Measurements from ENCODE around the gene GOLGA6L26.
"Not testable (repeated sequence)": the region's sequence is repeated elsewhere in the genome, so short reads cannot be mapped to it uniquely, and the experiment has no call there.

GOLGA6L26 gene, protein sequence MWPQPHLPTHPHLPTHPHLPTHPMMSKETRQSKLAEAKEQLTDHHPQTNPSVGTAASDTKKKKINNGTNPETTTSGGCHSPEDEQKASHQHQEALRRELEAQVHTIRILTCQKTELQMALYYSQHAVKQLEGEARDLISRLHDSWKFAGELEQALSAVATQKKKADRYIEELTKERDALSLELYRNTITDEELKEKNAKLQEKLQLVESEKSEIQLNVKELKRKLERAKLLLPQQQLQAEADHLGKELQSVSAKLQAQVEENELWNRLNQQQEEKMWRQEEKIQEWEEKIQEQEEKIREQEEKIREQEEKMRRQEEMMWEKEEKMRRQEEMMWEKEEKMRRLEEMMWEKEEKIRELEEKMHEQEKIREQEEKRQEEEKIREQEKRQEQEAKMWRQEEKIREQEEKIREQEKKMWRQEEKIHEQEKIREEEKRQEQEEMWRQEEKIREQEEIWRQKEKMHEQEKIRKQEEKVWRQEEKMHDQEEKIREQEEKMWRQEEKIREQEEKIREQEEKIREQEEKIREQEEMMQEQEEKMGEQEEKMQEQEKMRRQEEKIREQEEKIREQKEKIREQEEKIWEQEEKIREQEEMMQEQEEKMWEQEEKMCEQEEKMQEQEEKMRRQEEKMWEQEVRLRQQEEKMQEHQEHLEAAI

GRCh38 chr15:23334096-23334495 is at the start of gene GOLGA6L26:
Gene GOLGA6L26 (minus strand): TSS chr15:23334196. CDS start chr15:23334135, 61 bp downstream.
- not testable (repeated sequence) for DNase-seq

DNA sequence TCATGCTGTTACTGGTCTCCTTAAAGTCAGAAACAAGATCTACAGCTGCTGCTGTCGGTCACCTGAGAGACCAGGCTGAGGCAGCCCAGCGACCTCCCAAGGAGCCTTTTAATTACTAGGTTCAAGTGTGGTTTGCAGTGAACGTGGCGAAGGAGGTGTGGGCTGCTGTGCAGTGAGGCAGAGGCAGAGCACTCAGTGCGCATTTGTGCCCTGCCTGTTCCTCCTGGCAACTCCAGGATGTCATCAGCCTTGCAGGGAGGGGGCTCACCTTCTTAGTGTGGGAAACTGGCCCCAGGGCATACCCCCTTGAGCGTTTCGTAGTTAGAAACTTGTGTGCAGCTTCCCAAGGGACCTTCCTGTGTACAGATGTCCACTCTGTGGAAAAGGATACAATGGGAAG is 47.2 kb upstream of the GOLGA6L26 start:
- DNase-seq, result not testable (repeated sequence)

GRCh38 chr15:23380700-23381099 is 46.7 kb upstream of the GOLGA6L26 start:
- DNase-seq, result not testable (repeated sequence)

- not testable (repeated sequence) for DNase-seq
Measured at GRCh38 chr15:23378946-23379345, 45.0 kb upstream of the GOLGA6L26 start.

DNA sequence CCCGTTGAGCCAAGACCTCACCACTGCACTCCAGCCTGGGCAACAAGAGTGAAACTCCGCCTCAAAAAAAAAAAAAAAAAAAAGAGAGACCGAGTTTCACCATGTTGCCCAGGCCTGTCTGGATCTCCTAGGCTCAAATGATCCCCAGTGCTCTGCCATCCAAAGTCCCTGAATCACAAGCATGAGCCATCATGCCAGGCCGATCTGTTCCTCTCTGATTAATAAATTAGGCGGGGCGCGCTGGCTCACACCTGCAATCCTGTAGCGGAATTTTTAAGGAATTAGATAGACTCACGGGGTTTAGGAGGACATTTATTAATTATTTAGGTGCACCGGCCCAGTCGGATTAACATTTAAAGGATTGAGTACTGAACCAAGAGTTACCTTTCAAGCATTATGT is 40.2 kb upstream of the GOLGA6L26 start:
- not testable (repeated sequence) for DNase-seq

- not testable (repeated sequence) for DNase-seq
Measured at GRCh38 chr15:23372891-23373600, 39.0 kb upstream of the GOLGA6L26 start.

DNA sequence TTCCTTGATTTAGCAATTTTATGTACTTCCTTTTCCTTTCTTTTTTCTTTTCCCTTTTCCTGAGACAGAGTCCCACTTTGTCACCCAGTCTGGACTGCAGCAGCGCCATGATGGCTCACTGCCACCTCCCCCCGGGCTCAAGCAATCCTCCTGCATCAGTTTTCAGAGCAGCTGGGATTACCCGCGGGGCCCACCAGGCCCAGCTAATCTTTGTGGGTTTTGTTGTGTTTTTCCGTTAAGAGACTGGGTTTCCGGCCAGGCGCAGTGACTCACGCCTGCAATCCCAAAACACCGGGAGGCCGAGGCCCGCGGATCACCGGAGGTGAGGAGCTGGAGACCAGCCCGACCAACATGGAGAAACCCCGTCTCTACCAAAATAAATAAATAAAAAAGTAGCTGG is 38.3 kb upstream of the GOLGA6L26 start:
- DNase-seq, result no peak

DNA sequence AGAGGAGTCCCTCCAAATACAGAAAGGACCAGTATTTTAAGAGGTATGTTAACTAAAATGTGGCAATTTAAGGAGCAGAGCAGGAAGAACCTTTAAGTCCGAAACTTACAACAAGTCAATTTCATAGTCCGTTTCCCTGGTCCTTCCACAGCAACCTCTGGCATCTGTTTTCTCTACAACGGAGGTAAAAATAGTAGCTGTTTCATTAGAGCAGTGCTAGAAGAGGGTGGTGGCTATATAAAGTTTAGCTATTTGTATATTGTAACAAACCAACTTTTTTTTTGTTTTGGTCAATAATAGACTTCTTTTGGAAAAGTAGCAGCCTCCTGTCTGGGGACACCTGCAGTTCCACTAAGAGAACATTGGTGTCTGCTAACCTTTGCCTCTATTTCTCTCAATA is 37.9 kb upstream of the GOLGA6L26 start:
- DNase-seq, result not testable (repeated sequence)

DNA sequence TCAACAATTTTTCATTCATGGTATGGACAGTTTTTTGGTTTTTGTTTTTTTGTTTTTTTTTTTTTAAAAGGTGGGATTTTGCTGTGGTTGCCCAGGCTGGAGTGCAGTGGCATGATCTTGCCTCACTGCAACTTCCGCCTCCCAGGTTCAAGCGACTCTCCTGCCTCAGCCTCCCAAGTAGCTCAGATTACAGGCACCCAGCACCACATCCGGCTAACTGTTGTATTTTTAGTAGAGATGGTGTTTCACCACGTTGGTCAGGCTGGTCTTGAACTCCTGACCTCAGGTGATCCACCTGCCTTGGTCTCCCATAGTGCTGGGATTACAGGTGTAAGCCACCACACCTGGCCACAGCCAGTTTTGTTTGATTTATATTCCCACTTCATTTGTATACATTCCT is 37.1 kb upstream of the GOLGA6L26 start:
- DNase-seq, result not testable (repeated sequence)

DNA sequence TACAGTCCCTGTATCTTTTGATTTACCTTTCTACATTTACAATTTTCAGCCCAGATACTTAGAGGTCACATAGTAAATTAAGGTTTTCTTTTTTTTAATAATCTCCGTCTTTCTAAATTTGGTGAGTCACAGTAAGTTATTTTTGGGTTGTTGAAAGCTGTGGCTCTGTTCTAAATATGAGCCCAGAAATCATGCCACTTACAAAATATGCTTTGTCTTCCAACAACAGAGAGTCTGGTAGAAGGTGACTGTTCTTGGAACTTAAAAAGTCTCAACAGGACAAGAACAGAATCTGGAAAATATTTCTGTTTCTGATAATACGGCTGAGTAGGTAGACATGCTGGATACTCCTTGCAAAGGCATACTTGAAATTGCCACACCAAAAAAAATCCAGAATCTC is 36.6 kb upstream of the GOLGA6L26 start:
- DNase-seq, result no peak

DNA sequence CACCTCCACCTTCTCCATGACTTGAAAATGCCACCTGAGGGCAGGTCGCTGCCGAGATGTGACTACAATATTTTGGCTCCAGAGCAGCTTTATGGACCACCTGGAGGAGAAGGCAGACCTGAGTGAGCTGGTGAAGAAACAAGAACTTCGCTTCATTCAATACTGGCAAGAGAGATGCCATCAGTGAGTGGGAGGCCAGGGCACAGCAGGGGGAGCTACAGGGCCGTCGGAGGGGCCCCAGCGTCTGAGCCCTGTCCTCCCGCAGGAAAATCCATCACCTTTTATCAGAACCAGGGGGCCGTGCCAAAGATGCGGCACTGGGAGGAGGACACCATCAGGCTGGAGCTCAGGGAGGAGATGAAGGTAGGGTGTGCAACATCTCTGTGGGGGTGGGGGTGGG is 30.3 kb upstream of the GOLGA6L26 start:
- DNase-seq, result not testable (repeated sequence)

DNA sequence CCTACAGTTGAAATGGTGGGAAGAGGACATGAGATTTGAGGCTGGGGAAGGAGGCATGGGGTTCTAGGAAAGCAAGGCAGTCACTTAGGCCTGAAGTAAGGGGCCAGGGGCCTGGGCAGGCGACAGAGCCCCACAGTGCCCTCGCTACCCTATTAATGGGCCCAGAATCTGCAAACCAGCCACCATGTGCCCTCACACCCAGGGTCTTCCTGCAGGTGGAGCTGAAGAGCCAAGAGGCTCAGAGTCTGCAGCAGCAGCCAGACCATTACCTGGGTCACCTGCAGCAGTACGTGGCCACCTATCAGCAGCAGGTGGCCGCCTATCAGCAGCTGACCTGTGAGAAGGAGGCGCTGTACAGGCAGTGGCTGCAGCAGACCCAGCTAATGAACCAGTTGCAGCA is 28.6 kb upstream of the GOLGA6L26 start:
- not testable (repeated sequence) for DNase-seq

DNA sequence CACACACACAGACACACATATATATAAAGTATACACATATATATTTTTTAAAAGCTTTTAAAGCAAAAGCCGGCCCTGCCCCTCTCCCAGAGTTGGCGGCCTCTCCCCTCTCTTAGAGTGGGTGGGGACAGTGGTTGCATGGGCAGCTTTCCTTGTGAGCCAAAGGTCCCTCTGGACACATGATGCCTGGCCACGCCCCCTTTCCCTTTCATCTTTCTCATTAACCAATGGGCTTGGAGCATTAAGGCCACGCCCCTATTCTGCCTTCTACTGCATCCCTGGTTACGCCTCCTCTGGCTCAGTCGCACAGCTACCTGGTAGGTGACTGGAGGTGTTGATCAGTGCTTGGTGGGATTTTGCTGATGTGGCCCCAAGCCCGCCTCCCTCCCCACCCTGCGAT is 20.5 kb upstream of the GOLGA6L26 start, which contains the start of gene GOLGA8S:
GOLGA8S (plus strand) TSS at position 301 of the 400 bp plus-strand sequence; CDS start at position 363, 62 bp downstream.
- not testable (repeated sequence) for DNase-seq

GRCh38 chr15:23311233-23311632 is 22.8 kb downstream of the GOLGA6L26 start:
- DNase-seq, result not testable (repeated sequence)

DNA sequence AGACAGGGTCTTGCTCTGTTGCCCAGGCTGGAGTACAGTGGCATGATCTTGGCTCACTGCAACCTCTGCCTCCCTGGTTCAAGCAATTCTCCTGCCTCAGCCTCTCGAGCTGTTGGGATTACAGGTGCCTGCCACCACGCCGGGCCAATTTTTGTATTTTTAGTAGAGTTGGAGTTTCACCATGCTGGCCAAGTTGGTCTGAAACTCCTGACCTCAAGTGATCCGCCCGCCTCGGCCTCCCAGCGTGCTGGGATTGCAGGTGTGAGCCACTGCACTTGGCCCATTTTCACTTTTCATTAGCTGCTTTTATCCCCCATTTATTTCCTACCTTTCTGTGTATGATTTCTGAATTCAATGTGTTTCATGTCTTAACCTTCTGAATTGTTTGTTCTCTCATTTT is 28.1 kb downstream of the GOLGA6L26 start:
- DNase-seq, result not testable (repeated sequence)

DNA sequence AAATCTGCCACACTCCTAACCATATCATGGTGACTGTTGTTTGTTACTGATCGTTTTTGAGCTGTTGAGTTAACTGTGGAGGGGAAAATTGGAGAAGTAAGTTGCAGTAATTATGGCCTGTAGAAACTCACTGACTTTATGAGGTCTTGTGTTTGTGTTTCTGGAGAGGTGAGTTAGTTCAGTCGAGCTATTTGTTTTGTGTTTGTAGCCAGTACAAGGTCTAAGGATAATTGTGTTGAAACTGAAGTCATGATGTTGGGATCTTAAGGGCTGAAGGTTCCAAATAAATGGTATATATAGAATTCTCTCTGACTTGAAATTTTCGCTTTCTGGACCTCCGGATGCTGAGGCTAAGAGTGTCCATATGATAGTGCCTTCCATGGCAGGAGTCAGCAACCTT is 29.2 kb downstream of the GOLGA6L26 start:
- DNase-seq, result not testable (repeated sequence)

DNA sequence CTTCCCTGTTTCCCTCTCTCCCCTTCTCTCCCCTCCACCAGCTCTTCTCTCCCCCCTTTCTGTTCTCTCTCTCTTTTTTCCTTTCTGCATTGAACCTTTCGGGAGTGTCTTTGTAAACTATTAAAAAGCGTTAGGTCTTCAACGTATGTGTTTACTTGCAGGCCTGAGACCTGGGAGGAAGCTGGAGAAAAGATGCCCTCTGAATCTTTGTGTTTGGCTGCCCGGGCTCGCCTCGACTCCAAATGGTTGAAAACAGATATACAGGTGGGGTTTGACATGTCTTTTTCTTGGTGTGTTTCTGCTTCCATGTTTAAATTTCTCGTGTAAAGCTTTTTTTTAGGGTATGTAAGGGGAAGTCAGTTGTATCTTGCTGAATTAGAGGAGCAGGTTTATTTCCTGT is 29.7 kb downstream of the GOLGA6L26 start:
- DNase-seq, result not testable (repeated sequence)

DNA sequence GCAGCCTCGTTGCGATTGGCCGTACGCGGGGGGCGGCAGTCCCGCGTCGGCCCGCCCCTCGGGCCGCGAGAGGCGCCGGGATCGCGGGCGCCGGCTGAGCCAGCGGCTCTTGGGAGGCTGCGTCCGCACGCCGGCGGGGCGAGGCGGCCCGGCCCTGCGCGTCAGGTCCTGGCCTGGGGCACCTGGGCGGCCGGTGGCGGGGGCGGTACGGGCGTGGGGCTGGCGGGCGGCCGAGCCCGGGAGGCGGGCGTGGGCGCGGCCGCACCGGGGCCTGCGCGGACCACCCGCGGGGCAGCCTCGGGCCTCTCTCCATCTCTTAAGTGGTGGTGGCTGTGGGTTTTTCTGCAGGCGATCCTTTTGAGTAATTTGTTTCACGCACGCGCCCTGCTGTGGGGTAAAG is 30.3 kb downstream of the GOLGA6L26 start:
- not testable (repeated sequence) for DNase-seq

GRCh38 chr15:23303246-23303645 is 30.8 kb downstream of the GOLGA6L26 start:
- DNase-seq, result not testable (repeated sequence)
